Kidney epithelial cell (primary cell): ENCODE data around the gene SLC35F1. TPM values are rescaled to one million over a fixed set of nuclear protein-coding genes. Genes with fewer than 3 reads are reported as not detected.

Source experiments
- DNase-seq: peaks from one replicate; pipeline ENCODE4 v3.0.0-alpha.2; 2010; ENCODE audit warnings: low read depth
- H3K27me3 ChIP-seq: 2 replicates; pipeline ENCODE4 v1.6.0; 2011; ENCODE audit warnings: low read length; ENCODE audit not compliant: control insufficient read depth, insufficient read depth
- H3K36me3 ChIP-seq: 2 replicates; pipeline ENCODE4 v1.5.1; 2011; ENCODE audit warnings: low read length; ENCODE audit not compliant: control insufficient read depth, insufficient read depth
- H3K4me3 ChIP-seq: 2 replicates; pipeline ENCODE4 v1.5.1; 2011; ENCODE audit warnings: low read depth, mild to moderate bottlenecking, control low read depth, low read length
- CTCF ChIP-seq: IDR thresholded peaks from 2 replicates; pipeline ENCODE4 v1.5.1; 2011; ENCODE audit warnings: mild to moderate bottlenecking, moderate library complexity, low read length, control low read depth, inconsistent platforms; ENCODE audit not compliant: insufficient read depth, poor library complexity, severe bottlenecking
- total RNA-seq: library from RNA; depleted of rRNA; stranded (reverse); fragments of >200 nt; gene quantifications from 2 replicates; pipeline ENCODE4 v1.2.3, GENCODE V29; 2015

The SLC35F1 gene
- total RNA-seq, 1 donor from 2014 or later = 0.38 TPM

- DNase-seq = no peak
- Histone ChIP-seq H3K36me3 (no peaks in the 10 kb centered on the region), H3K4me3 (no peak overlapping the region), H3K27me3 (no peaks in the 10 kb centered on the region)
- no peak for TF ChIP-seq CTCF
Measured at GRCh38 chr6:118304321-118304720, 397.3 kb downstream of the SLC35F1 start.

- no peaks in the 10 kb centered on the region for H3K36me3 ChIP-seq
- H3K4me3 ChIP-seq = no peak overlapping the region
- H3K27me3 ChIP-seq = no peaks in the 10 kb centered on the region
- DNase-seq = no peak
- TF ChIP-seq CTCF = no peak
Measured at GRCh38 chr6:118305081-118305480, 398.0 kb downstream of the SLC35F1 start.

GRCh38 chr6:118306392-118307238, 399.6 kb downstream of the SLC35F1 start:
- no peaks in the 10 kb centered on the region for H3K27me3 ChIP-seq
- DNase-seq = no peak
- no peak overlapping the region for H3K4me3 ChIP-seq
- H3K36me3 ChIP-seq = no peaks in the 10 kb centered on the region
- TF ChIP-seq CTCF = no peak

GRCh38 chr6:118307581-118307980, 400.5 kb downstream of the SLC35F1 start:
- no peak for TF ChIP-seq CTCF
- Histone ChIP-seq H3K27me3 (no peaks in the 10 kb centered on the region), H3K36me3 (no peaks in the 10 kb centered on the region), H3K4me3 (no peak overlapping the region)
- no peak for DNase-seq

GRCh38 chr6:118309337-118310093, 402.5 kb downstream of the SLC35F1 start:
- no peak for DNase-seq
- TF ChIP-seq CTCF = no peak
- H3K4me3 ChIP-seq = no peak overlapping the region
- no peaks in the 10 kb centered on the region for H3K27me3 ChIP-seq
- H3K36me3 ChIP-seq = no peaks in the 10 kb centered on the region

GRCh38 chr6:118313208-118313607, 406.1 kb downstream of the SLC35F1 start:
- no peaks in the 10 kb centered on the region for H3K36me3 ChIP-seq
- H3K27me3 ChIP-seq = no peaks in the 10 kb centered on the region
- no peak for DNase-seq
- no peak for TF ChIP-seq CTCF
- no peak overlapping the region for H3K4me3 ChIP-seq
